Lung microvascular endothelial cell (primary cell): Measurements from ENCODE around the gene VWA1. TPM values are rescaled to one million over a fixed set of nuclear protein-coding genes. Genes with fewer than 3 reads are reported as not detected.
"Not testable (repeated sequence)": the region's sequence is repeated elsewhere in the genome, so short reads cannot be mapped to it uniquely, and the experiment has no call there.

Experiments used
- DNase-seq, 2 donors: peaks; one replicate each; pipeline versions ENCODE4 v3.0.0 to v3.0.0-alpha.2; 2010; ENCODE audit warnings: low read depth in 2 of 2
- total RNA-seq: library from RNA; depleted of rRNA; stranded (reverse); fragments of >200 nt; gene quantifications from 2 replicates; pipeline ENCODE4 v1.2.1, GENCODE V29; 2014

The VWA1 gene
- total RNA-seq, 1 donor from 2014 or later, result 2.2 TPM

DNA sequence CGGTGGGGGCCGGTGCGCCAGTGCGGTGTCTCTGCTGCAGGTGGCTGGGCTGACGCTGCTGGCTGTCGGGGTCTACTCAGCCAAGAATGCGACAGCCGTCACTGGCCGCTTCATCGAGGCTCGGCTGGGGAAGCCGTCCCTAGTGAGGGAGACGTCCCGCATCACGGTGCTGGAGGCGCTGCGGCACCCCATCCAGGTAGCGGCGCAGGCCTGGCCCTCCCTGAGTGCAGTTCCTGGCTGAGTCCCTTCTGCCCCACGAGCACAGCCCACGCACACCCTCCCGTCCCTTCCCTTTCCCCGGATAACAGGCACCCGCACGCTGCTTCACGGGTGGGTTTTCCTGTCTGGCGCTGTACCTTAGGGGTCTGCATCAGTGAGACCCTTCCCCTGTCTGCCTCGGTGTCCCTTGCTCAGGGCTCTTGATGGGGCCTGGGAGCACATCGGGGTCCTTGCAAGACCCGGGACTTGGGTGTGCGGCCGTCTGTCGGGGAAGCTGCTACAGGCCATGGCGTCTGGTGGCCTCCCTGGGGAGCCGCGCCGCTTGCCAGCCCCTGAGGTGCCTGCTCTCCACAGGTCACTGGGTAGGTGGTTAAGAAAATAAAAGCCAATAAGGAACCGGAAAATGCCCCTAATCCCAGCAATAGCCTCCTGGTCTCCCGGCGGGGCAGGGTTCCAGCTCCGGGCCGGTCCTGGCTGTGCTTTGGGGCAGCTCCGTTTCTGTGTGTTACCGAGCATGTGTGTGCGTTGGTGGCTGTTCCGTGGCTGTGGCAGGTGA is 49.7 kb downstream of the VWA1 start:
- not testable (repeated sequence) for DNase-seq

DNA sequence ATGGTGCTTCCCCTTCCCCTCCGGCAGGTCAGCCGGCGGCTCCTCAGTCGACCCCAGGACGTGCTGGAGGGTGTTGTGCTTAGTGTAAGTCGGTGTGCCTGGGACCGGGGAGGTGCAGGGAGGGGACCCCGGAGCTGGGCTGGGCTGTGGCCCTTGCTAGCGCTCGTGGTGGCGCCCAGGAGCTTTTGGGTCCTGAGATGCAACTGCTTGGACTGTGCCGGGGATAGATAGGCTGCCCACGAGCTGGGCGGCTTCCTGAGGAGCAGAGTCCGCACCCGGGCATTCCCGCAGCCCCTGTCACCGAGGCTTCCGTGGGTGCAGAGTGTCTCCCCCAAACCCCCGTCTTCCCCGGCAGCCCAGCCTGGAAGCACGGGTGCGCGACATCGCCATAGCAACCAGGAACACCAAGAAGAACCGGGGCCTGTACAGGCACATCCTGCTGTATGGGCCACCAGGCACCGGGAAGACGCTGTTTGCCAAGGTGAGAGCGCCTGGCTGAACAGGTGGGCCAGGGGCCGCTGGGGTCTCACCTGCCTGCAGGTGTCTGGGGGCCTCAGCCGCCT is 50.3 kb downstream of the VWA1 start:
- DNase-seq, result not testable (repeated sequence)

DNA sequence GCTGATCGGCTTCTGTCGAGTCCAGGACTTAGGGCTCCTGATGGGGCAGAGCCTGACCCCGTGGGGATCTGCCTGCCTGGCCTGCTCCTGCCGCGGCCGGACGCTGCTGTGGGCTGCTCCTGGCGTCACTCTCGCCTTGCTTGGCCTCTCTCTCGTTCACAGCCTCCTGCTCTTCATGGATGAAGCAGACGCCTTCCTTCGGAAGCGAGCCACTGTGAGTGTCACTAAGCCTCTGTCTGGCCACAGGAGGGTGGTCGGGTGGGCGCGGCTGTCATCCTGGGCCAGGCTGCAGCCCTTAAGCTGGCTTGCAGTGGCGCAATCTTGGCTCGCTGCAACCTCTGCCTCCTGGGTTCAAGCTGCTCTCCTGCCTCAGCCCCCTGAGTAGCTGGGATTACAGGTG is 52.2 kb downstream of the VWA1 start:
- DNase-seq, result no peak

DNA sequence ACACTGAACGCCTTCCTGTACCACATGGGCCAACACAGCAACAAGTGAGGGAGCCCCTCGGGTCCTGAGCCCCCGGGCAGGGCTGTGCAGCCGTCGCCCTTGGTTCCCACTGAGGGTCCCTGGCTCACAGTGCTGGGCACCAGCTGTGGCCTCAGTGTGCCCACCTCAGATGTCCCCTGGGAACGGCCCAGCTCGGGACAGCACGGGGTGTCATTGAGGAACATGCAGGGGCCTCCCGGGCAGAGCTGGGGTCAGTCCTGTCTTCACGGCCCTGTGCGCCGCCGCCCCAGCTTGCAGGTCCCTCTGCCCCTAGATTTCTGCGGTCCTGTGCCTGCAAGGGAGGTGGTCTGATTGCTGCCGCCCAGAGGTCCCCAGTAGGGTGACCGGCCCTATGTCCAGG is 53.7 kb downstream of the VWA1 start:
- no peak for DNase-seq

DNA sequence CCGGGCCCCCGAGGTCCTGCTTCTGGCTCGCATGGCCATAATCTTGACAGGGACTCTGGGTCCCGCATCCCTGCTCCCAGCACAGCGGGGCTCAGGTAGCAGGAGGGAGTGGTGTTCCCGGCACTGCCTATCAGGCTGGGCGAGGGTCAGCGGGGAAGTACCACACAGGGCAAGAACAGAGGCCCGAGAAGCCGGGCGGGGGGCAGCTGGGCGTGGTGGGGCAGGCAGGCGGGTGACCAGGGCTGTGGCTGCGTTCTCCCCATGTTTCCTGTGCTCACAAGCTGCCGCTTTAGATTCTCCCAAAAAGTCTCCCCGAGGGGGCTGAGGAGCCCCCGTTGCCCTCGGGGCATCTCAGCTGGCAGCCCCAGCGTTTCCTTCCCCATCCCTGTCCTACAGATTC is 54.4 kb downstream of the VWA1 start:
- DNase-seq, result no peak

DNA sequence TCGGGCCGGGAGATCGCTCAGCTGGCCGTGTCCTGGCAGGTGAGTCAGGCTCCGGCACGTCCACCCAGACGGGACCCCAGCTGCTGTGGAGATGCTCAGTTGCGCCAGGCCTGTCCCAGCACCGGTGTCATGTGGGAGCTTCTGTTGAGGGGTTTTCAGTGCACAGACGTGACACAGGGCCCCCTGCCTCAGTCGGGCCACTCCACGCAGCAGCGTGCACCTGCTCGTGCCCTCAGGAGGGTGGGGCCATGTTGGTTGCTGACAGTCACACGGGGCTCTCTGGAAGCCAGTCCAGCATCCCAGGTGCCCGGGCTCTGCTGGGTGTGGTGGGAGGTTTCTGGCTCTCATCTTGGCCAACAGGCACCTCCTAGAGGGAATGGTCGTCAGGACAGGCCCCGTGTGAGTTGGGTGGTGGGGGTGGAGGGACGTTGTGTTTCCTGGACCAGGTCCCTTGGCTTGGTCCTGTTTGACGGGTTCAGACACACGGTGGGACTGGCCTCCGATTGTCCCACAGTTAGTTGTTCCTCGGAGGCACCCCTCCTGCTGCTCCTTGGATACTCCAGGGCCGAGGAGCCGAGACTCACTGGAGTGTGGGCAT is 55.2 kb downstream of the VWA1 start:
- DNase-seq, result no peak

DNA sequence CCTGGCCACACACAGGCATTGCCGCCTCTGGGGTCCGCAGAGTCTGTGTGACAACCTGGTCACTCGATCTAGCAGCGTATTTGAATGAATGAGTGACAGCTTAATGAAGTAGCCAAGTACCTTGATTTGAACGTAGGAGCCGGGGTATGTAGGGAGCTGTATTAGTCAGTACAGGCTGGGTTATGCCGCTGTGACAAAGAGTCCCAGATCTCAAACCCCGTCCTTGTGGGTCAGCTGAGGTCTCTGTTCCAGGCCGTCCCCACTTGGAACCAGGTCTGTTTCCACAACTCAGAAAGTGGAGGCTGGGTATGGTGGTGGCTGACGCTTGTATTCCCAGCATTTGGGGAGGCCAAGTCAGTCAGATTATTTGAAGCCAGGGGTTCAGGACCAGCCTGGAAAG is 56.1 kb downstream of the VWA1 start:
- DNase-seq, result no peak

Other genes starting within 250 kb of the VWA1 start
- gene TNFRSF18, start 229.1 kb upstream of the VWA1 start, total RNA-seq, result 0.22 and 0.60 TPM in 2 replicates
- 1.5 and 4.2 TPM in 2 replicates for gene TNFRSF4, start 221.5 kb upstream of the VWA1 start, total RNA-seq
- 59.3 and 93.5 TPM in 2 replicates for gene SDF4, start 203.7 kb upstream of the VWA1 start, total RNA-seq
- gene B3GALT6, start 203.5 kb upstream of the VWA1 start, total RNA-seq, result 14.8 and 30.4 TPM in 2 replicates
- gene C1QTNF12, start 189.0 kb upstream of the VWA1 start, total RNA-seq, result 0.20 and 0.22 TPM in 2 replicates
- 28.1 and 34.9 TPM in 2 replicates for gene UBE2J2, start 161.8 kb upstream of the VWA1 start, total RNA-seq
- under 0.01 and 0.20 TPM in 2 replicates for gene SCNN1D, start 155.3 kb upstream of the VWA1 start, total RNA-seq
- 10.0 and 14.7 TPM in 2 replicates for gene ACAP3, start 127.8 kb upstream of the VWA1 start, total RNA-seq
- 6.9 and 8.1 TPM in 2 replicates for gene PUSL1, start 127.1 kb upstream of the VWA1 start, total RNA-seq
- gene INTS11, start 111.0 kb upstream of the VWA1 start, total RNA-seq, result 44.9 and 50.4 TPM in 2 replicates
- 10.7 and 16.3 TPM in 2 replicates for gene CPTP, start 110.9 kb upstream of the VWA1 start, total RNA-seq
- under 0.01 and 0.20 TPM in 2 replicates for gene TAS1R3, start 104.4 kb upstream of the VWA1 start, total RNA-seq
- 19.4 and 39.7 TPM in 2 replicates for gene DVL1, start 86.3 kb upstream of the VWA1 start, total RNA-seq
- gene MXRA8, start 77.1 kb upstream of the VWA1 start, total RNA-seq, result 0.20 and 0.44 TPM in 2 replicates
- 83.2 and 87.7 TPM in 2 replicates for gene AURKAIP1, start 60.5 kb upstream of the VWA1 start, total RNA-seq
- gene CCNL2, start 36.4 kb upstream of the VWA1 start, total RNA-seq, result 36.0 and 57.9 TPM in 2 replicates
- 79.8 and 90.2 TPM in 2 replicates for gene MRPL20, start 28.4 kb upstream of the VWA1 start, total RNA-seq
- under 0.01 and 0.22 TPM in 2 replicates for gene ANKRD65, start 14.4 kb upstream of the VWA1 start, total RNA-seq
- gene ATAD3C, start 14.0 kb downstream of the VWA1 start, total RNA-seq, result under 0.01 TPM in 2 replicates
- gene ATAD3B, start 36.1 kb downstream of the VWA1 start, total RNA-seq, result 13.5 and 19.4 TPM in 2 replicates
- gene ATAD3A, start 76.5 kb downstream of the VWA1 start, total RNA-seq, result 17.1 and 22.2 TPM in 2 replicates
- 1.1 and 1.4 TPM in 2 replicates for gene TMEM240, start 104.9 kb downstream of the VWA1 start, total RNA-seq
- 49.3 and 50.8 TPM in 2 replicates for gene SSU72, start 139.2 kb downstream of the VWA1 start, total RNA-seq
- 0.44 and 0.99 TPM in 2 replicates for gene FNDC10, start 164.4 kb downstream of the VWA1 start, total RNA-seq
- 20.5 and 51.6 TPM in 2 replicates for gene MIB2, start 179.8 kb downstream of the VWA1 start, total RNA-seq
- 0.44 and 1.2 TPM in 2 replicates for gene MMP23B, start 196.5 kb downstream of the VWA1 start, total RNA-seq
- 4.6 and 5.8 TPM in 2 replicates for gene CDK11B, start 223.3 kb downstream of the VWA1 start, total RNA-seq